ENCODE results near the gene ATL3.
"Not testable (repeated sequence)": the region's sequence is repeated elsewhere in the genome, so short reads cannot be mapped to it uniquely, and the experiment has no call there.

Gene ATL3

GRCh38 chr11:63616953-63617352 lies 54.2 kb downstream of the ATL3 start:
- DNase-seq = no peak

GRCh38 chr11:63614136-63614671 lies 57.0 kb downstream of the ATL3 start, which contains the start of gene PLAAT3:
PLAAT3 (minus strand) TSS chr11:63614433; CDS start chr11:63614014, 419 bp downstream.
- no peak for DNase-seq

GRCh38 chr11:63613517-63614135 lies 57.5 kb downstream of the ATL3 start:
- no peak for DNase-seq

- DNase-seq = no peak
Observed at GRCh38 chr11:63612181-63612580, 59.0 kb downstream of the ATL3 start.

- no peak for DNase-seq
Observed at GRCh38 chr11:63611395-63611747, 59.8 kb downstream of the ATL3 start.

- no peak for DNase-seq
Observed at GRCh38 chr11:63610604-63611394, 60.4 kb downstream of the ATL3 start.

- no peak for DNase-seq
Observed at GRCh38 chr11:63609971-63610580, 61.1 kb downstream of the ATL3 start.

GRCh38 chr11:63609536-63609935 lies 61.6 kb downstream of the ATL3 start:
- no peak for DNase-seq

- no peak for DNase-seq
Observed at GRCh38 chr11:63608353-63609345, 62.5 kb downstream of the ATL3 start.

- DNase-seq = no peak
Observed at GRCh38 chr11:63603180-63603518, 68.0 kb downstream of the ATL3 start.

GRCh38 chr11:63602290-63603179 lies 68.6 kb downstream of the ATL3 start:
- not testable (repeated sequence) for DNase-seq

- no peak for DNase-seq
Observed at GRCh38 chr11:63599211-63600122, 71.7 kb downstream of the ATL3 start.

- DNase-seq = no peak
Observed at GRCh38 chr11:63598556-63598955, 72.6 kb downstream of the ATL3 start.

- DNase-seq = no peak
Observed at GRCh38 chr11:63595296-63595695, 75.9 kb downstream of the ATL3 start.

- DNase-seq = peak in 1 of 2 experiments; percentile 26
Observed at GRCh38 chr11:63592975-63593395, 78.2 kb downstream of the ATL3 start.

- DNase-seq = no peak
Observed at GRCh38 chr11:63590024-63590788, 81.0 kb downstream of the ATL3 start.

- DNase-seq = no peak
Observed at GRCh38 chr11:63589000-63589399, 82.2 kb downstream of the ATL3 start.

- no peak for DNase-seq
Observed at GRCh38 chr11:63586451-63587166, 84.6 kb downstream of the ATL3 start.

- no peak for DNase-seq
Observed at GRCh38 chr11:63583357-63583677, 87.9 kb downstream of the ATL3 start.
